Gastrocnemius medialis (tissue), 4 donors: ENCODE measurements around the gene DNAAF6.

Source experiments
- CTCF ChIP-seq, 5 experiments: fragments of 450-650 bp in 3 of 5; fragments of 200-600 bp in 2 of 5; sonication (generic) in 2 of 5; IDR thresholded peaks in 4 of 5; conservative IDR thresholded peaks in 1 of 5; 1 replicate in 4 of 5; 2 replicates in 1 of 5; pipeline ENCODE4 v1.5.1; 2016 to 2019; ENCODE audit warnings: antibody characterized with exemption in 5 of 5, mild to moderate bottlenecking in 3 of 5, moderate library complexity in 3 of 5
- POLR2A ChIP-seq, 2 donors: fragments of 450-650 bp; IDR thresholded peaks; one replicate each; pipeline ENCODE4 v1.6.1; 2017; ENCODE audit warnings: antibody characterized with exemption in 2 of 2, mild to moderate bottlenecking in 2 of 2, moderate library complexity in 2 of 2

DNA sequence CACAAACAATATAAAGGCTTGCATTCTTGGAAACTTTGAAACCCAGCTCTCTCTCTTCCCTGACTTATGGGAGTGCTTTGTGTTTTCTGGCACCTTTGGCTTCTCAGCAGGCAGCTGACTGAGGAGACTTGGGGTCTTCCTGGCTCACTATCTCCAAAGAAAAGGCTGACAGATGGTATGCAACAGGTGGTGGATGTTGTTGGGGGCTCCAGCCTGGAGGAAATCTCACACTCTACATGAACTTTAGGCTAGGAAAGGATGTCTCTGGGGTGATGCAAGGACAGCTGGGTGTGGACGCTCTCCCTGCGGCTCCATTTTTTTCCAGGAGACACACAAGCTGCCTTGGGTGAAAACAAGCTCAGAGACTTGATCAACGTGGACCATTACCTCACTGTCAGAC lies 67.4 kb downstream of the DNAAF6 start:
- TF ChIP-seq CTCF (IDR thresholded peaks at IDR 0.05 in 4 of 5, conservative IDR thresholded peaks at IDR 0.05 in 1 of 5) (no peak), POLR2A (IDR thresholded peaks at IDR 0.05) (no peak)
